CD4-positive, alpha-beta T cell treated with Interleukin-21 for 1 hour (primary cell): ENCODE results near the gene FUT9.

Source experiments
- DNase-seq: peaks from one replicate; pipeline ENCODE4 v3.0.0-alpha.2; 2020

Gene FUT9

GRCh38 chr6:96015518-96016333, at the start of gene FUT9:
TSS of gene FUT9 (plus strand) at chr6:96015974. CDS start at chr6:96203156, 187,182 bp downstream.
- DNase-seq = no peak

GRCh38 chr6:95967594-95967993, 48.2 kb upstream of the FUT9 start:
- no peak for DNase-seq

GRCh38 chr6:95973976-95974375, 41.8 kb upstream of the FUT9 start:
- DNase-seq = no peak

- no peak for DNase-seq
Measured at GRCh38 chr6:95978230-95978629, 37.5 kb upstream of the FUT9 start.

GRCh38 chr6:95991906-95992305, 23.9 kb upstream of the FUT9 start:
- no peak for DNase-seq

- DNase-seq = no peak
Measured at GRCh38 chr6:95994151-95994550, 21.6 kb upstream of the FUT9 start.

- no peak for DNase-seq
Measured at GRCh38 chr6:95998133-95998532, 17.6 kb upstream of the FUT9 start.

- DNase-seq = no peak
Measured at GRCh38 chr6:96001891-96002575, 13.7 kb upstream of the FUT9 start.

GRCh38 chr6:96002576-96002910, 13.2 kb upstream of the FUT9 start:
- DNase-seq = no peak

GRCh38 chr6:96002912-96003311, 12.9 kb upstream of the FUT9 start:
- no peak for DNase-seq

- no peak for DNase-seq
Measured at GRCh38 chr6:96007663-96008062, 8.1 kb upstream of the FUT9 start.

- DNase-seq = no peak
Measured at GRCh38 chr6:96013531-96013930, 2.2 kb upstream of the FUT9 start.

GRCh38 chr6:96014846-96015517, 792 bp upstream of the FUT9 start:
- no peak for DNase-seq

- no peak for DNase-seq
Measured at GRCh38 chr6:96016334-96017069, 728 bp downstream of the FUT9 start.

- DNase-seq = no peak
Measured at GRCh38 chr6:96017070-96017359, 1.2 kb downstream of the FUT9 start.

GRCh38 chr6:96022225-96022624, 6.5 kb downstream of the FUT9 start:
- no peak for DNase-seq

GRCh38 chr6:96032661-96033060, 16.9 kb downstream of the FUT9 start:
- DNase-seq = no peak

- no peak for DNase-seq
Measured at GRCh38 chr6:96051555-96051954, 35.8 kb downstream of the FUT9 start.

GRCh38 chr6:96058082-96058481, 42.3 kb downstream of the FUT9 start:
- DNase-seq = no peak

GRCh38 chr6:96059586-96059985, 43.8 kb downstream of the FUT9 start:
- no peak for DNase-seq

- no peak for DNase-seq
Measured at GRCh38 chr6:96060249-96060648, 44.5 kb downstream of the FUT9 start.

- no peak for DNase-seq
Measured at GRCh38 chr6:96065213-96065612, 49.4 kb downstream of the FUT9 start.

GRCh38 chr6:96066376-96066775, 50.6 kb downstream of the FUT9 start:
- no peak for DNase-seq

- no peak for DNase-seq
Measured at GRCh38 chr6:96073555-96073954, 57.8 kb downstream of the FUT9 start.
